Esophagus squamous epithelium (tissue), 4 donors: ENCODE results near the gene CCM2L.

Experiments used
- CTCF ChIP-seq, 6 experiments: fragments of 450-650 bp in 4 of 6; fragments of 200-600 bp in 2 of 6; sonication (generic) in 2 of 6; IDR thresholded peaks; one replicate each; pipeline ENCODE4 v1.5.1; 2016 to 2019; ENCODE audit warnings: antibody characterized with exemption in 6 of 6, mild to moderate bottlenecking in 4 of 6, moderate library complexity in 4 of 6
- POLR2A ChIP-seq, 4 donors: fragments of 450-650 bp; IDR thresholded peaks; one replicate each; pipeline ENCODE4 v1.6.1; 2017; ENCODE audit warnings: antibody characterized with exemption in 4 of 4, mild to moderate bottlenecking in 4 of 4, moderate library complexity in 3 of 4

GRCh38 chr20:31992086-31992485 lies 18.2 kb upstream of the CCM2L start:
- TF ChIP-seq CTCF (IDR thresholded peaks at IDR 0.05), result no peak
- no peak for TF ChIP-seq POLR2A (IDR thresholded peaks at IDR 0.05)
